HG03103 (cell line): ENCODE measurements around the gene CFAP221.

Experiments used
- ATAC-seq: cut with Tn5 transposase; IDR thresholded peaks from one replicate; pipeline ENCODE4 v1.9.1; 2021; ENCODE audit warnings: low read depth; ENCODE audit not compliant: unreplicated experiment

CFAP221 gene

GRCh38 chr2:119544075-119544938 lies at the start of gene CFAP221:
Gene CFAP221 (plus strand): TSS chr2:119544449. CDS start chr2:119546132, 1,683 bp downstream.
- peak; percentile 77 for ATAC-seq

- ATAC-seq, result no peak
Observed at GRCh38 chr2:119495948-119496347, 48.3 kb upstream of the CFAP221 start.

- no peak for ATAC-seq
Observed at GRCh38 chr2:119496682-119497081, 47.6 kb upstream of the CFAP221 start.

GRCh38 chr2:119508756-119509155 lies 35.5 kb upstream of the CFAP221 start:
- no peak for ATAC-seq

GRCh38 chr2:119511989-119512388 lies 32.3 kb upstream of the CFAP221 start:
- ATAC-seq, result no peak

GRCh38 chr2:119512946-119513345 lies 31.3 kb upstream of the CFAP221 start:
- no peak for ATAC-seq

- ATAC-seq, result no peak
Observed at GRCh38 chr2:119513832-119514231, 30.4 kb upstream of the CFAP221 start.

GRCh38 chr2:119516121-119516520 lies 28.1 kb upstream of the CFAP221 start:
- no peak for ATAC-seq

- ATAC-seq, result peak; percentile 95
Observed at GRCh38 chr2:119517433-119517832, 26.8 kb upstream of the CFAP221 start.

GRCh38 chr2:119518401-119519056 lies 25.7 kb upstream of the CFAP221 start:
- no peak for ATAC-seq

GRCh38 chr2:119519057-119519408 lies 25.2 kb upstream of the CFAP221 start:
- no peak for ATAC-seq

GRCh38 chr2:119520696-119521432 lies 23.4 kb upstream of the CFAP221 start:
- ATAC-seq, result no peak

GRCh38 chr2:119521433-119522050 lies 22.7 kb upstream of the CFAP221 start:
- ATAC-seq, result no peak

- no peak for ATAC-seq
Observed at GRCh38 chr2:119522671-119523070, 21.6 kb upstream of the CFAP221 start.

- ATAC-seq, result no peak
Observed at GRCh38 chr2:119523383-119523951, 20.8 kb upstream of the CFAP221 start.

GRCh38 chr2:119523952-119524694 lies 20.1 kb upstream of the CFAP221 start, which contains the start of gene SCTR:
Gene SCTR (minus strand): TSS chr2:119524483. CDS start chr2:119524226, 257 bp downstream.
- no peak for ATAC-seq

- no peak for ATAC-seq
Observed at GRCh38 chr2:119525614-119526013, 18.6 kb upstream of the CFAP221 start.

GRCh38 chr2:119527999-119528398 lies 16.2 kb upstream of the CFAP221 start:
- no peak for ATAC-seq

GRCh38 chr2:119531292-119531691 lies 13.0 kb upstream of the CFAP221 start:
- no peak for ATAC-seq

- ATAC-seq, result no peak
Observed at GRCh38 chr2:119533560-119533959, 10.7 kb upstream of the CFAP221 start.
